Adrenal gland (tissue), 12 donors: ENCODE results near the gene PMEPA1. TPM values are rescaled to one million over a fixed set of nuclear protein-coding genes. Genes with fewer than 3 reads are reported as not detected.

Source experiments
- DNase-seq, 7 donors: peaks; one replicate each; pipeline ENCODE4 v3.0.0-alpha.2; 2019 to 2020
- H3K27ac ChIP-seq, 5 donors: fragments of 200-600 bp; sonication (generic) in 4 of 5; 1 replicate in 3 of 5; 2 replicates in 2 of 5; pipeline versions ENCODE4 v1.5.1 to v1.8.0; 2016 to 2020; ENCODE audit warnings: mild to moderate bottlenecking in 1 of 5
- H3K27me3 ChIP-seq: fragments of 200-600 bp; 2 replicates; pipeline ENCODE4 v1.8.0; 2021
- H3K36me3 ChIP-seq, 2 donors: fragments of 200-600 bp; replicated peaks in 1 of 2; 1 replicate in 1 of 2; 2 replicates in 1 of 2; pipeline versions ENCODE4 v1.5.1 to v1.8.0; 2018 to 2022
- H3K4me1 ChIP-seq, 2 donors: fragments of 200-600 bp; replicated peaks in 1 of 2; 1 replicate in 1 of 2; 2 replicates in 1 of 2; pipeline versions ENCODE4 v1.5.1 to v1.8.0; 2018 to 2021
- H3K4me3 ChIP-seq, 4 donors: fragments of 200-600 bp; sonication (generic) in 3 of 4; one replicate each; pipeline ENCODE4 v1.5.1; 2016 to 2018
- H3K9me3 ChIP-seq, 3 donors: fragments of 200-600 bp; sonication (generic) in 1 of 3; replicated peaks in 1 of 3; 1 replicate in 2 of 3; 2 replicates in 1 of 3; pipeline versions ENCODE4 v1.5.1 to v1.8.0; 2016 to 2021
- CTCF ChIP-seq, 6 experiments: fragments of 450-650 bp in 4 of 6; fragments of 200-600 bp in 2 of 6; sonication (generic) in 1 of 6; IDR thresholded peaks; 1 replicate in 5 of 6; 2 replicates in 1 of 6; pipeline versions ENCODE4 v1.5.1 to v1.8.0; 2016 to 2021; ENCODE audit warnings: antibody characterized with exemption in 6 of 6, mild to moderate bottlenecking in 2 of 6, moderate library complexity in 1 of 6
- POLR2A ChIP-seq, 2 donors: fragments of 450-650 bp; IDR thresholded peaks; one replicate each; pipeline ENCODE4 v1.6.1; 2017; ENCODE audit warnings: antibody characterized with exemption in 2 of 2, mild to moderate bottlenecking in 2 of 2, moderate library complexity in 1 of 2
- WGBS, 4 donors: extraction: QIAGEN DNeasy Blood & Tissue Kit in 2 of 4; methylation state at CpG; one replicate each; pipeline versions ENCODE4 v1.1.5 to v1.1.7; 2013 to 2017; 5-methylcytosine and 5-hydroxymethylcytosine counted together
- intact Hi-C, 2 donors: fragments of 100-400 bp; cut with DNase I; formaldehyde crosslinking; loops; one replicate each; pipeline versions ENCODE4 v1.14.1 to v1.15.0; 2022 to 2023
- polyA plus RNA-seq, 3 donors: library from polyadenylated mRNA; stranded (reverse); fragments of 200-250 nt in 2 of 3; fragments of 350-450 nt in 1 of 3; fragmentation: Illumina TruSeq in 1 of 3; extraction: RNeasy Lipid Tissue Mini Kit (QIAGEN cat#74804) in 1 of 3; gene quantifications; one replicate each; pipeline ENCODE4 v1.2.3, GENCODE V29; 2013 to 2014
- total RNA-seq, 9 donors: library from RNA; depleted of rRNA in 4 of 9; stranded (reverse); fragments of >200 nt in 4 of 9; fragments of 120-200 nt in 1 of 9; fragmentation: NEBNext Ultra II Directional in 1 of 9; extraction: Animal tissue kit (Norgen Biotek cat#: 25700) in 1 of 9; gene quantifications; one replicate each; pipeline versions ENCODE4 v1.1.0 to v1.2.4, GENCODE V29; 2013 to 2023
- donor health status: healthy with polysubstance abuse.
- donor health status: Bipolar disorder and iron deficiency.
- donor health status: DM: yes; HTN: yes; CAD: no.
- donor health status: DM: no; HTN: no; CAD: no.
- donor health status: DM: no; HTN: no; CAD: no.
- donor health status: DM: yes; HTN: yes; CAD: no.

PMEPA1 gene
- total and polyA plus RNA-seq, 12 donors: 1.2 to 36.0 (median 10.0) TPM

- 4 to 12% (median 6%) methylated on average over 15 to 108 of the region's 108 CpGs for WGBS, 4 donors
- intact Hi-C loops: no loop called here
- DNase-seq: peak in 6 of 7 donors; percentile 35 to 78 (median 40)
Measured at GRCh38 chr20:57708694-57709673, 831 bp downstream of the PMEPA1 start.

GRCh38 chr20:57707849-57708693 is 1.7 kb downstream of the PMEPA1 start:
- Histone ChIP-seq H3K9me3 (no peaks in the 10 kb centered on the region), H3K27ac (peak overlapping the region in 2 of 5 donors; percentile 59 to 80), H3K4me3 (peak overlapping the region in 2 of 4 donors; percentile 20 to 71), H3K4me1 (peaks cover 0 to 10% of the 10 kb centered on the region in 2 donors), H3K36me3 (no peaks in the 10 kb centered on the region), H3K27me3 (no peaks in the 10 kb centered on the region)
- no peak for TF ChIP-seq POLR2A (IDR thresholded peaks at IDR 0.05)
- TF ChIP-seq CTCF (IDR thresholded peaks at IDR 0.05): no peak
- 74 to 80% (median 78%) methylated on average over 15 to 23 of the region's 23 CpGs for WGBS, 4 donors
- no peak for DNase-seq
- intact Hi-C loops: no loop called here

More at GRCh38 chr20:57708694-57709673, 831 bp downstream of the PMEPA1 start:
- no peak for TF ChIP-seq CTCF (IDR thresholded peaks at IDR 0.05)
- no peak for TF ChIP-seq POLR2A (IDR thresholded peaks at IDR 0.05)
- peaks cover 0 to 10% of the 10 kb centered on the region in 2 donors for H3K4me1 ChIP-seq
- no peaks in the 10 kb centered on the region for H3K36me3 ChIP-seq
- H3K27ac ChIP-seq: peak overlapping the region in 2 of 5 donors; percentile 59 to 80
- H3K9me3 ChIP-seq: no peaks in the 10 kb centered on the region
- peak overlapping the region in 2 of 4 donors; percentile 20 to 71 for H3K4me3 ChIP-seq
- no peaks in the 10 kb centered on the region for H3K27me3 ChIP-seq

- 84 to 91% (median 88%) methylated on average over 7 of the region's 7 CpGs for WGBS, 4 donors
- Histone ChIP-seq H3K9me3 (no peaks in the 10 kb centered on the region), H3K27me3 (no peaks in the 10 kb centered on the region), H3K36me3 (no peaks in the 10 kb centered on the region), H3K27ac (peak overlapping the region in 1 of 5 donors; percentile 8), H3K4me1 (peaks cover 0 to 10% of the 10 kb centered on the region in 2 donors), H3K4me3 (no peak overlapping the region)
- no peak for DNase-seq
- intact Hi-C loops: no loop called here
- TF ChIP-seq CTCF (IDR thresholded peaks at IDR 0.05): no peak
- no peak for TF ChIP-seq POLR2A (IDR thresholded peaks at IDR 0.05)
Measured at GRCh38 chr20:57707320-57707719, 2.5 kb downstream of the PMEPA1 start.
